Embryonic facial prominence (tissue), 1 donor: ENCODE data around the gene SLC6A12.

ENCODE experiments used
- DNase-seq: peaks from one replicate; pipeline ENCODE4 v3.0.0-alpha.2; 2016; ENCODE audit errors: extremely low spot score

SLC6A12 gene

GRCh38 chr12:234891-235415, 21.0 kb upstream of the SLC6A12 start:
- no peak for DNase-seq

DNA sequence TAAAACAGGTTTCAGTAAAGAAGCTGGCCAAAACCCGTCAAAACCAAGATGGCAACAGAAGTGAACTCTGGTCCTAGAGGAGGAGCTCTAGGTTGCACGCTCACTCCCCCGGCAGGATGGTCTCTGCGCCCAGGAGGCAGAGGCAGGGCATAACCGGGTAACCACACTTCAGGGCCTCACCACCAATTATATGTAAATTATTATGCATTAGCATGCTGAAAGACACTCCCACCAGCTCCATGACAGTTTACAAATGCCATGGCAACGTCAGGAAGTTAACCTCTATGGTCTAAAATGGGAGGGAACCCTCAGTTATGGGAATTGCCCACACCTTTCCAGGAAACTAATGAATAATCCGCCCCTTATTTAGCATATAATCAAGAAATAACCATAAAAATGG, 20.1 kb upstream of the SLC6A12 start:
- no peak for DNase-seq

DNA sequence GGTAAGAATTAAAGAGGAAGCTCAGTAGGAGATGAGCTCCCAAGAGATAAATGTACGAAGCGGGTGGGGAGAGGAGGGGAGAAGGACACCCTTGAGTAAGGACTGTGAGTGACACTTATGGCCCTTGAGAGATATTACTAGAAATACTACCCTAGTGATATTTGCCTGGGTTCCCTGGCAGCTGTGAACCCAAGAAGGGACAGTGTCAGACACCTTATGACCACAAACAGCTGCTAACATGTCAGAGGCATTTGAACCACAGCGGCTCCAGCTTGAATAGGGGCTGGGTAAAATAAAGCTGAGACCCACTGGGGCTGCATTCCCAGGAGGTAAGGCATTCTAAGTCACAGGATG, 19.6 kb upstream of the SLC6A12 start:
- no peak for DNase-seq

DNA sequence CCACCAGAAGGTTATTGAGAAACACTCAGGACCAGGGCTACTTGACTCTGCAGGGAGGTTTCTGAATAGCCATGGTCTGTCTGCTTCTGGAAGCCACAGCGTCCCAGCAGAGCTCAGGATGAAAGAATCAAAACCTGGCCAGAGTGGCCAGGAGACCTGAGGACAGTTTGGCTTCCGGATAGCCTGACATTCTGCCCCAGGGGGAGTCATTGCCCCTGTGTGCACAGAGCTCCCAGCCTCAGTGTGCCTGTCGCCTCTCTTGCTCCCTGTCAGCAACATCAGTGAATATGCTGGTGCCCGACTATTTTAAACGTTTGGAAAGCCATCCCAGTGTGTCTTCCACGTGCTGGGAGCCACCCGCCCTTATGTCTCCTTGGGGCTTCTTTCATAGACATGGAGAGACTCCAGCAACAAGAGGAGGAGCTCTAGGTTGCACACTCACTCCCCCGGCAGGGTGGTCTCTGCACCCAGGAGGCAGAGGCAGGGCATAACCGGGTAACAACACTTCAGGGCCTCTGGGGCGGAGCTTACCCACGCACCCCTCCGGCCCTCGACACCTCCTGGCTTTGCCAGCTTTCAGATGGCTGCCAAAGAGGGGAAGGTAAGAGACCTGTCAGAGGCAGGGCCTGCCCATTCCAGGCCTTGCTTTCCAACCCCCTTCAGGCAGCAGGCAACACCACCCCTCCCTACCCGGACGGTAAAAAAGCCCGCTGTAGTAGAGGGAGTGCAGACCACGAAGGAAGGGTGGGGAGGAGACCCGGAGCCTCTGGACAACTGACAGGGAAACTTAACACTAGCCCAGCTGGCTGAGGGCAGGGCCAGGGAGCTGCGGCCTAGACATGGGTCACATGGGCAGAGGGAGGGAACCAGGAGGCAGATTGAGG, 19.0 kb upstream of the SLC6A12 start:
- DNase-seq: no peak

GRCh38 chr12:230925-231671, 17.1 kb upstream of the SLC6A12 start:
- no peak for DNase-seq

DNA sequence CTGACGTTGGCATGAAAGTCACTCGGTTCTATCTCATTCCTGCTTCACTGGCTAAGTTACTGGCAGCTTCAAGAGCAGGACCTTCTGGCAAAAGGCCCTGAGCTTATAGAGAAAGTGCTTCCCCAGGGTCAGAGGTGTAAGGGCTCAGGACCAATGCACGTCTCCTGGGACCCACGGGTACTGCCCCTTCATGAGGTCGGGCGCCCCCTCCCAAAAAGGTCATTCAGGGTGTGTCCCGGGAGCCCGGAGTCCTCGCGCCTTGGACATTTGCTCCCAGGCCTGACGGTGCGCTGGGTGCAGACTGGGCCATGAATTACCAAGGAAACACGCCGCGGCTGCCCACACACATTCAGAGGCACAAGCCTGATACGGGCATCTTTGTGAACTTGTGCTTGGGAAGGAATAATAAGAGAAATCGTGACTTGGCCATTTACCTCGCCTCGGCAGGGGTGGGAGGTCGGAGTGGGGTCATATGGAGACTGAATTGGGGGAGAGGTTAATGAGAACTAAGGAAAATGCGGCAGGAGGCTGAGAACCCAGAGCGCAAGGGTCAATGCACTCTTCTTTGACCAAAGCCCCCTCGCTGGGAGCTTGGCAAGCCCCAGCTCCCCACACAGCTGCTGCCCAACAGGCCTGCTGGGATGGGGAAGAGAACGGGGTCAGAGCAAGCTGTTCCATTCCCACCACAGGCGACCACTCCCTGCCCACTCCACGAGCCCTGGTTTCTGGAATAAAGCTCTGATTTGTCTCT, 15.7 kb upstream of the SLC6A12 start:
- no peak for DNase-seq

DNA sequence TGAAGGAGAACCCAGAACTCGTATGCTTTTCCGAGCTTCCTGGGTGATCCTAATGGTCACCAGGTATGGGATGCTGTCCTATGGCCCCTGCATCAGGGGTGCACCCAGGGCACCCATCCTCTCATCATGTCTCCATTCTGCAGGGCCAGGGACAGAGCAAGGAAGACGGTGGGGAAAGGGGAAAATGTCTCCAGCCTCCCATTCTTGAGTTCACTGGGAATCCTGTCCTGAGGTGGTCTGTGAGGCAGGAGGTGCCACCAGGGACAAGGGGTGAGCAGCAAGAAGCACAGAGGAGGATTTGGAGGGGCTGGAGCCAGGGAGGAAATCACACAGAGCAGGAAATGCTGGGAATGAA, 14.9 kb upstream of the SLC6A12 start:
- no peak for DNase-seq

DNA sequence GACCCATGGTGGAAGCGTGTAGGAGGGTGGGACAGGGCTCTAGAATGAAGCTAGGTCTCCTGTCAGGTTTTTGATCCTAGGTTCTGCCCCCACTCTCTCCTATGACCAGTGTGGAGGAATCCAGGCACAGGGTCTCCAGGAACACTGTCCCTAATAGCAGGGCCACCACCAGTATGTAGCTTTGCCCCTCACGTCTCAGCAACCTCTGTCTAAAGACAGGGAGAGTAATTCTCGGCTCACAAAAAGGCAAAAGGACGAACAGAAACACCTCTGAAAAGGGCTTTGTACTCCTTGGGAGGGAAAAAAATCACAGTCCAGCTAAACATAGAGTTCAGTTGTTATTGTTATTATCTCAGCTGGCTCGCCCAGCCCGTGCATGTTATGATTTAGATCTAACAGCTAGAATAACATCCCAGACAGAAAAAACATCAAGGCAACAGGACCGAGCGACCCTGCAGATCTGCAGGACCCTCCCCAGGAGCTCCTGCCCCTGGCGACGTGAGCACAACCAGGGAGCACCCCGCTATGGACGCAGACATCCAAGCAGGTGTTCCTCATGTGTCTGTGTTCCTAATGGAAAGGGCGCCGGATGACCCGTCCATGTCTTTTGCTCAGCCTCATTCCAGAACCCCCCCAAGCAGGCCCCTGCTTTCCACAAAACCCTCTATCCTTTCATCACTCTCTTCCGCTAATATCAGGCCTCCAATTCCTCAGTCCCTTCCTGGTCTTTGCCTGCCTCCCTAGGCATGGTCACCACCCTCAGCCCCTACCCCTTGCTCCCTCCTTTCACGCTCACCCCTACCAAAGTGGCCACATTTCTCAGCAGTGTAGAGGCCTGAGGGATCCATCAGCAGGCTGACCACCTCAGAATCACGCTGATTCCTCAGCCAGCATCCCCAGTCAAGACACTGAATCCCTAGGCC, 14.2 kb upstream of the SLC6A12 start:
- DNase-seq: no peak

DNA sequence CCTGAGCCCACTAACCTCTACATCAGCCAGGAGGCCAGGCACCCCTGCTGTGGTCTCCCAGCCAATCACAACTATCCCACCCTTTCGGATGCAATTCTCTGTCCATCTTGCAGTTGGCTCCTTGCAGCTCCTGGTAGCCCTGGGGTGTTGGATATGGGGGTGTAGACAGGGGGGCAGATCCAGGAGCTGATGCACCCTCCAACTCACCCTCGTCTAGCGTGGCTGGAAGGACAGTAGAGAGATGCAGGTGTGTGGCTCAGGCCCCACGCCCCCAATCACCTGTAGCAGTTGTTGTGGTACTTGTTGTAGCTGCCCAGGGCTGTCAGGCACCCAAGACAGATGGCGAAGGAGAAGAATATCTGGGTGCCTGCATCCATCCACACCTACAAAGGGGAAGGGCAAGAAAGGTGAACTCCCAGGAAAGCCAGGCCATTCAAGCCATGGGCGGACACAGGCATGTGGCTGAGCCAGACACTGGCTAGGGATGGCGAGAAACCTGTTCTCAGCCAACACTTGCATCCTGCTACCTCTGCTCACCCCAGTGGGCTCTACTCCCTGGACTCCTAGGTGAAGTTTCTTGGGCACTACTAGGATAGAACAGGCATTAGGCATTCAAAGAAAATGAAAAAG, 13.4 kb upstream of the SLC6A12 start:
- no peak for DNase-seq

DNA sequence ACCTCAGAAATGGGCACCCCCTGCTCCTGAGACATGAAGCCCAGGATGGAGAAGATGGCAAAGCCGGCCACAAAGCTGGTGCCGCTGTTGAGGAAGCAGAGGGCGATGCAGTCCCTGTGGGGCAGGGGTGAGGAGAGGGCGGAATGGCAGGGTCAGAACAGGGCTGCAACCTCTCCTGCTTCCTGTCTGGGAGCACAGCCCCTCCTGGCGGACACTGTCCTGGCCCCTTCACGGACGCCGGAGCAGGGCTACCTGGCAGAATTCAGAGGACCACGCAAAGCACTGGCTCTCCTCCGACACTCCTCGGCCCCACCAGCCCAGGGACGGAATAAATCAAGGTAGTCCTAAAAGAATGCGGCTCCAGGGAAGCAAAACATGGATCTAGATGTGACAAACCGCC, 12.4 kb upstream of the SLC6A12 start:
- no peak for DNase-seq

DNA sequence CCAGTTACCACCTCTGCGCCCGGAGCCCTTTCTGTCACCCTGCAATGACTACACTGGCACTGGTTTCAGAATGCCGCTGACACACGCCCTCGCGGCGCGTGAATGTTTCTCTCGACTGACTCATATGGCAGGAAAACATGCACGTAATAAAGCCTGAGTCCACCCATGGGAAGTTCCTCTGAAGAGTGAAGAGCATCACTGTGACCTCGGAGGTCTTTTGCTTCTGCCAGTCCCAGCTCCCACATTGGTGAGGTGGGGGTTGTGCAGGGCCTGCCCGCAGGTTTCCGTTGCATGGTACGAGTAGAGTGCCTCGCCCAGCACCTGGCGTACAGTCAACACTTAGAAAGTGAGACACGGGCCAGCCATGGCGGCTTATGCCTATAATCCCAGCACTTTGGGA, 11.1 kb upstream of the SLC6A12 start:
- DNase-seq: no peak

DNA sequence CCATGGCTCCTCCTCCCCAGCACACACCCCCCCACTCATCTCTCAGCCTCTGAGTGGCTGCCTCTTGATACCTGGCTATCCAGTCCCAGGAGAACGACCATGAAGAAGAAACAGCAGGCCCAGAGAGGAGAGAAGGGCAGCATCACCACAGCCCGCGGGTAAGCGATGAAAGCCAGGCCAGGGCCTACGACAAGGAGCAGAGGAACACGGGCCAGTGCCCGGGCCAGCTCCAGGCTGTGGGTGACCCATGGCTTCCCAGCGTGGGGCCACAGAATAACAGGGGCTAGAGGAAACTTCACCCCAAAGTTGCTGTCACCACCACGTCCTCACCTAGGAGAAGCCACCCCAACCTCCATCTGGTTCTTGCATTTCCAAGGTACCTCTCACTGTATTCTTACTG, 10.4 kb upstream of the SLC6A12 start:
- DNase-seq: no peak

- no peak for DNase-seq
These were observed 9.9 kb upstream of the SLC6A12 start for GRCh38 chr12:223841-224240.

- DNase-seq: no peak
These were observed 7.8 kb upstream of the SLC6A12 start for GRCh38 chr12:221736-222135.

DNA sequence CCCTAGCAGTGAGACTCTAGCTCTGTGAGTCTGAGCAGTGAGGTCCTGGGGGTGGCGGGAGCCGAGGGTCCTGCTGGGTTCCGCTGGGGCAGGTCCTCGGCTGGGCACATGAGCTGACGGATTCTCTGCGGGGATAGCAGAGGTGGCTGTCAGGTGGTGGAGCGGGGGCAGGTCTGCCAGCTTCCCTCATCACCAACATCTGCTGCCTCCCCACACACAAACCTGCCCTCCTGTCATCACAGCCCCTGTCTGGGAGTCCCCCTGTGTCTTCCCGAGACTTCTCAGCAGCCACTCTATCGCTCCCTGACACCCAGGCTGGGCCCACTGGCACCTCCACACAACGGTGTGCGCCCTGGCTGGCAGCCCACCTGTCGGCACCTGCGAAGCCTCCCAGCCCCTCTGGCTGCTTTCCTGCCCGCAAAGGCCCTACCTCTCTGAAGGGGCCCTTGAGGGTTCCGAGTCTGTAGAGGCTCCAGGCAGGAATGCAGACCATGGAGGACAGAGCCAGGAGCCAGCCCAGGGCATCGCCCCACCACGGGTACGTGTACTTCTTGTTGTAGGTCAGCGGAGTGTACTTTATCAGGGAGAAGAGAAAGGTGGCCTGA, 7.1 kb upstream of the SLC6A12 start:
- no peak for DNase-seq

DNA sequence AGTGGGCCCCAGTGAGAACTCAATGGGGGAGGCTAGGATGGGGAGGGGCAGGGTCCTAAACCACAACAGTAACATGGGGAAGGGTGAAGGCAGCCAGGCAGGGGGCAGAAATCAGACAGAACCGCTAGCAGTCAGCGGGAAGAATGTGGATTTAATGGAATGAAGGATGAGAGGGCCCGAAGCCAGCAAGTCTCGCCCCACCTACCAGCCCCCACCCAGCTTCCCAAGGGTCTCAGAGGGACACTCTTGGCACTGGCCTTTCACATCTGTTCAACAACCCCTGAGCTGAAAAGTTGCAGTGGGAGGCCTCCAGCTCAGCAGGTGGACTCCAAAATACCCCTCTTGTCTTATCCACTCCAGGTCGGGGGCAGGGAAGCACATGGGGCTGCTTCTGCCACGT, 6.5 kb upstream of the SLC6A12 start:
- DNase-seq: no peak

- no peak for DNase-seq
These were observed 6.0 kb upstream of the SLC6A12 start for GRCh38 chr12:219891-220352.

- DNase-seq: no peak
These were observed 5.0 kb upstream of the SLC6A12 start for GRCh38 chr12:218728-219590.

GRCh38 chr12:218221-218620, 4.3 kb upstream of the SLC6A12 start:
- no peak for DNase-seq
